T follicular helper cell (primary cell): ENCODE measurements around the gene DAPK3.
"Not testable (repeated sequence)": the region's sequence is repeated elsewhere in the genome, so short reads cannot be mapped to it uniquely, and the experiment has no call there.

Source experiments
- DNase-seq: peaks from one replicate; pipeline ENCODE4 v3.0.0-alpha.2; 2020; ENCODE audit warnings: low read depth

Gene DAPK3

DNA sequence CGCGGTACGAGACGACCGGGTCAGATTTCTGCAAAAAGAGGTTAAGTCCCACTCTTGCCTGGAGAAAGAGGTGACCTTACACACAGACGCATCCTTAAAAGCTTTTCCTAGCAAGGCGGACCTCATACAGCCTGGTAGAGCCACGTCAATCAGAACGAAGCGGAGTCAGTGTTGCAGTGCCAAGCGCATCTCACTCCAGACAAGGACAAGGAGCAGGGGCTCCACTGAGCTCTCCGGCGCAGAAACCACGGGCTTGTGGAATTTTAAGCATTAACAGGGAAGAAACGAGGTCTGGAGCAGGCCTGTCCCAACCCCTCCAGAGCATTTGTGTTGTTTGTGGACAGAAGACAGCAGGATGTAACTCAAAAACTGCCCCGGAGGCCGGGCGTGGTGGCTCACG is 7.2 kb upstream of the DAPK3 start:
- no peak for DNase-seq

DNA sequence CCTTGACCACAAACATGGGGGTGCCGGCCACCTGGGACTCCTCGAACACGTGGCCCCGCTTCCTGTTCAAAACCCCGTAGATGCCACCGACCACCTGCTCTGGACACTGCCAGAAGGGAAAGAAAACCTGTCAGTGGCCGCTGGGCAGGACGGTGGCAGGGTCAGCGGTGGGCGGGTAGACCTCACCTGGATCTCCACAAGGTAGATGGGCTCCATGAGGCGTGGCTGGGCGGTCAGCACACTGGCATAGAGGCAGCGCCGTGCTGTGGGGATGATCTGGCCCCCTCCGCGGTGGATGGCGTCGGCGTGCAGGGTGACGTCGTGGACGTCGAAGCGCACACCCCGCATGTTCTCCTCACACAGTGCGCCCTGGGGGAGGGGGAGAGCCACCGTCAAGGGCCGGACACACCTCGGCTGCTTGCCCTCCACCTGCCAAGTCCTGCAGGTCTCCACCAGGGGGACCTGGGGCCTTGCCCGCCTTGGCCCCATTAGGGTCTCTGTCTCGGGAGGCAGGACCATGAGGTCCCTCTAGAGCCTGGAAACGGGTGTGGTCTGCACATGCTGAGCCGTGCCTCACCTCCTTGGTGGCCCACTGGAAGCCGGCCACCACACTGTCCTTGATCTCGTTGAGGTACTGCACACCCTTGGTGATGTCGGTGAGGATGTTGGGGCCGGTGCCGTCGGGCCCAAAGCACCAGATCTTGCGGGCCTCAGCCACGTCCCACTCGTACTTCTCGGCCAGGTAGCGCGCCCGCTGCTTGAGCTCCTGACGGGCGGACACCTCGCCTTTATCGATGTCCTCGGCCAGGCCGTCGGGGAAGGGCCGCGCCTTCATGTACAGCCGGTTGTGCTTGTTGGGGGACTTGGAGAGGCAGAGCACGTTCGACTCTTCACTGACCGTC is 6.6 kb upstream of the DAPK3 start:
- DNase-seq: no peak

DNA sequence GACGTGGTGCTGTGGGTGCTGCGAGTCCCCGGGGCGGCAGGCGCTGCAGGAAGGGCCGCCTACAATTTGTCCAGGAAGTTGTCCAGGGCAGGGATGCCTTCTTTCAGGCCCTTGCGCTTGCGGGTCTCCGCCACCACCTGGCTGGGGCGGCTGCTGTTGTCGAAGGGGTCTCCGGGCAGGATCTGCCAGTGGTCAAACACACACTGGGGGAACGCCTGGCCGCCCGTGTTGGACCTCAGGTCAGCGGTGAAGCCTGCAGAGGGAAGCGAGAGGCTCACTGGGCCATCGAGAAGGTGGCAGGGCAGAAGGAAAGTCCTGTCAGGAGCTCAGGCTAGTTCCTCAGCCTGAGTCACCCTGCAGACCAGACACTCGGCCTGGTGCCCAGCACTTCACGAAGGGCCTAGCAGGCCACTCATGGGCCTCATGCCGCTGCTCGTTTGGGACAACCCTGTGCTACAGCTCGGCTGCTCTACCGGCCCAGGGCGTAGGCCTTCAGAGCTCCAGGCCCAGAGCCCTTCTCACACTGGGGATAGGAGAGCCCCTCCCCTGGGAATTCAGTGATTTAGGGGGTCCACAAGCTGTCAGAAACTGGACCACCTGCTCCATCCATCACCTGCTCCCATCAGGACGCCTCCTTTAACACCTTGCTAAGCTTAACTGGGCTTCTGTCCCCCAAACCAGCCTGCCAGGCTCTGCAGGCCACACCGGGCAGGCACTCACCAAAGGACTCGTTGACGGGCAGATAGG is 5.8 kb upstream of the DAPK3 start:
- DNase-seq: no peak

DNA sequence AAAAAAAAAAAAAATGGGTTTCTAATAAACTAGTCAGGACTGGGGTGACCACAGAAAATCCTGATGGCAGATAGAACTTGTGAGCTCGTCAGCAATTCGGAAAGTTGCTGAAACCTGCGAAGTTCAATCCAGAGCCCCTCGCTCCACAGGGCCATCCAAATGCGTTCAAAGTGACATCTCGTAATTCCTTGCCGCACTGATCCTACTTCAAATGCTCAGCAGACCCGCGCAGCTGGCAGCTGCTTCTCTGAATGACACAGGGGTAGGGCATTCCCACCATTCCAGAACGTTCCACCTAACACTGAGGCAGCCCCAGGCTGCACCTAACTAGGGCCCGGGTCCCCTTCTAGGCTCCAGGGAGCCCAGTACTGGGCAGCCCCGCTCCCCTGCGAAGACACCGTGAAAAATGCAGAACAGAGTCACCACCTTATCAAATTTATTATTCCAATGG is 4.8 kb upstream of the DAPK3 start:
- DNase-seq: no peak

DNA sequence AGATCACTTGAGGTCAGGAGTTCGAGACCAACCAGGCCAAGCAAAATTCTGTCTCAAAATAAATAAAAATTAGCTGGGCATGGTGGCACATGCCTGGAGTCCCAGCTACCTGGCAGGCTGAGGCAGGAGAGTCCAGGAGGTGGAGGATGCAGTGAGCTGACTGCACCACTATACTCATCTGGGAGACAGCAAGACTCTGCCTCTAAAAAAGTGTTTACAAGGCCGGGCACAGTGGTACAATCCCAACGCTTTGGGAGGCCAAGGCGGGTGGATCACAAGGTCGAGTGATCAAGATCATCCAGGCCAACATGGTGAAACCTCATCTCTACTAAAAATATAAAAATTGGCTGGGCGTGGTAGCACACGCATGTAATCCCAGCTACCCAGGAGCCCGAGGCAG is 4.2 kb upstream of the DAPK3 start:
- DNase-seq: no peak

DNA sequence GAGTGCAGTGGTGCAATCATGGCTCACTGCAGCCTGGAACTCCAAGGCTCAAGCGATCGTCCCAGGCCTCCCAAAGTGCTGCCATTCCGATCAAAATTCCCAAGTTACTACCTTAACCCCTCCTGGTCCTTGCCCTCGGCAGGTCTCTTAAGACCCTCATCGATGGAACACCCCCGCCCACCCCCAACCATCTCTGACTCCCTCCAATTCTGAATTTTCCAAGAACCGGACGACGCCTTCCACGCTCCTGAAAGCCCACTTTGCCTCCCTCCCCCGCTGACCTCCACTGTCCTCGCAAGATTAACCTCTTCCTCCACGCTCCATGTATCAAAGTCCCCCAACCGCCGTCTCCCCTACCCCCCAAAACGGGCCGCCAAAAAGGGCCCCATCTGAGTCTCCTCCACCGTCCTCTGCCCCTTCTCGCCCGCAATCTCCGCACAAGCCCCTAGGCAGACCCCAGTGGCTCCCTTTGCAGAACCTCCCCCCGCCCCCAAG is 539 bp downstream of the DAPK3 start:
- no peak for DNase-seq

DNA sequence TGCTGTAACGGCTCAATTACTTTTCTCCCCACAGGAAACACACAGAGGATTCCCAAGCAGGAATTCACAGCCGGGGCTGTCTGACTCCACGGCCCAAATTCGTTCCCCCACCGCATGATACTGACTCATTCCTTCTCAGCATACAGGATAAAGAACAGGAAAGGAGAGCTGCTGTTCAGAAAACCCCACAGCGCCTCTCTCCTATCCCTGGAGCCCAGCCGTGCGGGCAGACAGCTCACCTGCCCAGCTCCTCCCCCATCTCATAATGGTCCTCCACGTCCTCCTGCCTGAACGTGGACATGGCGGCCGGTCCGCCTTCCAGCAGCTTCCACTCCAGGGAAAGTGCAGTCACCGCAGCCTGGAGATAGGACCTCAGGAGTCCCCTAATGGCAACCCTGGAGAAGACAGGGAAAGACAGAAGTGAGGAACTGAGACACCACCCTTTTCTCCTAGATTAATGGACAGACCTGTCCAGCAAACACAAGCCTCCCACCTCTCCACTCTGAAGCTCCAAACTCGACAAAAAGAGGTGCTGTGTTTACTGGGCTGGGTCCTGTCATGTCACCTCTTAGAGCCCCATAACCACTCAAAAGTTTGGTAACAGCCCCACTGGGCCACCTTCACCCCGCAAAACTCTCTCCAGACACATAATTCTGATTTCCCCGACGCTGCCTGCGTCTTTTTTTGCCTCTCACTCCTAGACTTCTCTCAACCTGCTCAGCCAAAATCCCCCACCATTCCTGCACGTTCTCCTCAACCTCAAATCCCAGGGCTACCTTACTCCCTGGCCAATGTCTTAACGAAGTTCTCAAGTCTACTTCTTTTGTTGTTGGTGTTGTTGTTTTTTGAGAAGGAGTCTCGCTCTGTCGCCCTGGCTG is 1.2 kb downstream of the DAPK3 start:
- DNase-seq: no peak

DNA sequence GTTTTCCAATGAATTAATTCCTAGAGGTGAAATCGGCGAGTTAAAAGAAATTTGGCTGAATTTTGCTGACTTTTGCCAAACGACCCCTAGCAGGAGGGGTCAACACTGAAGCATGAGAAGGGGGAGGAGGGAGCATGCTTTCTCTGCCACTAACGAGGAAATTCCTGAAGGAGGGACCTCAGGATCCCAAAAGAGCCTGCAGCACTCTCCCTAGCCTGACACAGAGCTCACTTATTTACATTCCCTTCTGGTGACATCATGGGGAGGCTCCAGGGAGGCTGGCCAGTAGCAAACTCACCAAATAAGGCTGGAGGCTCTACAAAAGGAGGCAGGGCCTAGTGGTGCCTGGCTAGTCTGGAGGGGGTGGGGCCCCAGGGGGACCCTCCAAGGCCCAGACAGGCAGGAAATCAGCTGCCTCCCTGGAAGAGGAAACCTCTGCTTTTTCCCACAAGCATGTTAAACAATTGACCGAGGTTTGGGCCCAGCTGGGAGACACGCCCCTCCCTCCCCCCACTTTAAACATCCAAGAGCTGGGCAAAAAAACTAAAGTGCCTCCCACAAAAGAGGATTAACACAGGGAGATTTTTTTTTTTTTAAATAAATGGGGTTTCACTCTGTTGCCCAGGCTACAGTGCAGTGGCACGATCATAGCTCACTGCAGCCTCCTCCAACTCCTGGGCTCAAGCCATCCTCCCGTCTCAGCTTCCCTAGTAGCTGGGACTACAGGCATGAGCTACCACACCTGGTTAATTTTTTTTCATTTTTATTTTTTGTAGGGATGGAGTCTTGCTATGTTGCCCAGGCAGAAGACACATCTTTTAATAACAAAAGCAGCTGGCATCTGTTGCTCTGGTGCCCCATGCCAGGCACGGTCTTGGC is 2.1 kb downstream of the DAPK3 start:
- no peak for DNase-seq

DNA sequence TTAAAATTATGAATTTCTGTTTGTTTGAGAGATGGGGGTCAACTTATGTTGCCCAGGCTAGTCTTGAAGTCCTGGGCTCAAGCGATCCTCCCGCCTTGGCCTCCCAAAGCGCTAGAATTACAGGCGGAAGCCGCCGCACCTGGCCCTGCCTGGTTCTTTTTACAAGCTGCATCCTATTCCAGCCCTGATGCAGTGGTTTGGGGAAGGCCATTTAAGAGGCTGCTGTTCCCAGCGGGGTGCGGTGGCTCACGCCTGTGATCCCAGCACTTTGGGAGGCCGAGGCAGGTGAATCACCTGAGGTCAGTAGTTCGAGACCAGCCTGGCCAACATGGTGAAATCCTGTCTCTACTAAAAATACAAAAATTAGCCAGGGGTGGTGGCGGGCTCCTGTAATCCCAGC is 2.9 kb downstream of the DAPK3 start:
- DNase-seq: not testable (repeated sequence)

DNA sequence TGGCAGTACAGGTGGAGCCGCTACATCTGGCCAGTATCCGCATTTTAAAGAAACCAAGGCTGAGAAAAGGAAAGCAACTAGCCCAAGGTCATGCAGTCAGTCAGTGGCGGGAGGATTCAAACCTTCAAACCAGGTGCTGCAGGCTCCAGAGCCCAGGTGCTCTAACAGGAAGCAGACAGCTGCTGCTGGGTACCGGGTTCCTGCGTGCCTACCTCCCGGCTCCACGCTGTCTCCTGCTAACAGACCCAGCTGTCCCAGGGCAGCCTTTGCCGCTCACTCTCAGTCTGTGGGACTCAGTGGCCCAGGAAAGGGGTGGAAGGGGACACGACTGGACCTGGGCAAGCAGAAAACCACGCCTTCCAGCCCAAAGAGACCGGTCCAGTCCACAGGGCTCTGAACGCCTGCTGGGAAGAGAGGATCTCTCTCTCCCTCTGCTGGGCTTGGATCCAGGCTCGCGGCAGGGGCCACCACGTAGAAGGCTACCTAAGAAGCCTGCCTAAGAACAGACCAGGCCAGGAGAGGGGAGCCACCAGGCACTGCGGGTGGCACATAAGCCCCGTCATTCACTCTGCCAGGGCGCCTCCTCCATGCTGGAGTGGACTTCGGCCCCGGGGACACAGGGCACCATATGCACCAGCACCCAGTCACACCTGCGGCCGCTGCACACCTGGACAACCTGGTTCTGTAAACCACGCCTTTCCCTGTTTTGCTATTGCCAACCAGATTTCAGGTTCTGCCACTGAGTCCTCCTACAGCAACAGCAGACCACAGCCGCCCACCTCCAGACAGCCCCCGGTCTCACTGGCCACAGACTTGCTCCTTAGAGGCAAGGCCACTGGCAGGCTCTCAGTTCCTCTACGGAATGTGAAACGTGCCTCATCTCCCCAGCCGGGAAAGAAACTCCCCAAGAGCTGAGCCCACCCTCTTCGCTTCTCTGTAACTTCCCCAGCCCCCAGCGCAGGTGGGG is 4.6 kb downstream of the DAPK3 start:
- DNase-seq: no peak

DNA sequence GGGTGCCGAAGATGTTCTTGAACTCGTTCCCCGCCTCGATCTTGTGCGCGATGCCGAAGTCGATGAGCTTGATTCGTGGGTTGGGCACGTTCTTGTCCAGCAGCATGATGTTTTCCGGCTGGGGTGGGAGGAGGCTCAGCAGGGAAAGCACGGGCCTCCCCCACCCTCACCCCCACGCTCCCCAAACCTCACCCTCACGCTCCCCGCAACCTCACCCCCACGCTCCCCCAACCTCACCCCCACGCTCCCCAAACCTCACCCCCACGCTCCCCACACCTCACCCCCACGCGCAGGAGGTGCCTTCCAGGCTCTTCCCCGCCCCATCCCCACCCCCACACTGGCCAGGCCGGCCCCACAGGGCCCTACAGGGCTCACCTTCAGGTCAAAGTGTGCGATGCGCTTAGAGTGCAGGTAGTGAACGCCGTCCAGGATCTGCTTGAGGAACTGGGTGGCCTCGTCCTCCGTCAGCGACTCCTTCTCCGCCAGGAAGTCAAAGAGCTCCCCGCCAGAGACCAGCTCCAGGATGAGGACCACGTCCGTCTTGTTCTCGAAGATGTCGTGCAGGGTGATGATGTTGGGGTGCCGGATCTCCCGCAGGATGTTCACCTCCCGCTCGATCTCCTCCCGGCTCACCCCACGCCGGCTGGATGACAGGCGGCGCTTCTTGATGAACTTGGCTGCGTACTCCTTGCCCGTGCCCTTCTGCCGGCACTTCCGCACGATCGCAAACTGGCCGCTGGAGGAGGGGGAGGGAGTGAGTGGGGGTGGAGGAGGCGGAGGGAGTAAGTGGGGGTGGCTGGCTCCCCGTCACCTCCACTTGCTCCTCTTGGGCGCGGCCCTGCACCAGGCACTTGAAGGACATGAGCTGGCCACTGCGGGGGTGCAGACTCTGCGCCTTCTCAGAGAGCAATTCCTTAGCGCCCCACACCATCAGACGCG is 6.4 kb downstream of the DAPK3 start:
- DNase-seq: no peak

DNA sequence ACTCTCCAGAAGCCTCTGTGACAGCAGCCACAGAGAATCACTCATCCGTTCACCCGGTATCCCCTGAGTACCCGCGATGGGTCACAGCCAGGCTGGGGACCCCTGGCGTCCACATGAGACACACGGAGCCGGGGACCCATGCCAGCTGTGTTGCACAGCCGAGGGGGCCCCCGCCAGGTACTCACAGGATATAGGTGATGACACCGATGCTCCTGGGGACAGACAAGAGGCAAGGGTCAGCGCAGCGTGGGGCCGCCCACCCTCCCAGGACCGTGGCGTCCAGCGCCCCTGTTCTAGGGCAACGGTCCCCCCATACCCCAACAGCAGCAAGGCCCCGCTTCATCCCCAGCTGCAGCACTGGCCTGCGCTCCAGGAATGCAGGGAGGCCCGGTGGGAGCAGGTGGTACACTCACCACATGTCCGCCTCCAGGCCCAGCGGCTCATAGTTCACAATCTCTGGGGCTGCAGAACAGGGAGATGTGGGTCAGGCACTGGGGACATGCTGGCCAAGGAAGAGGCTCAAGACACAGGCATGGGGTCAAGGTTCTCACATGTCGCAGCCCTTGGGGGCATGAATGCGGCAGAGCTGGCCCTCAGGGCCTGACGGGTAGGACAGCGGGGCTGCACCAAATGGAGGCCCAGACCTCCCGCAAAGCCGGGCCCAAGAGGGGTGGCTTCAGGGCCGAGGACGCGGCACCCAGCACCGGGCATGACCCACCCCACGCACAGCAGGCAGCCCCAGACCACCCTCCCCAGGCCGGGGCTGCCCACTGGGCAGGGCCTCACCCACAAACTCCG is 7.2 kb downstream of the DAPK3 start:
- no peak for DNase-seq

DNA sequence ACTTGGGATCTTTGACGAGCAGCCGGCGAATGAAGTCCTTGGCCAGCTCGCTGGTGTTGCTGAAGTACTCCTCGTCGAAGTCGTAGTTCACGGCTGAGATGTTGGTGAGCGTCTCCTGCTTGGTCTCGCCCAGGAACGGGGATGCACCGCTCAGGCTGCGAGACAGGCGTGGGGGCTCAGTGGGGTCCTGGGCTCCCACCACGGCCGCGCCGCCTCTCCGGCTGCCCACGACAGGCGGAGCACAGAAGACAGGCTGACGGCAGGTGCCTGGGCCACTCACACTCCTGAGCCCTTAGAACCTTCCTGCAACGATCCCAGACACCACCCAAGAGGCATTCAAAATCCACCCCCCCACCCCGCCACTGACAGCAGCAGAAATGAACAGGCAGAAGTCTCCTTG is 9.9 kb downstream of the DAPK3 start:
- DNase-seq: no peak

DNA sequence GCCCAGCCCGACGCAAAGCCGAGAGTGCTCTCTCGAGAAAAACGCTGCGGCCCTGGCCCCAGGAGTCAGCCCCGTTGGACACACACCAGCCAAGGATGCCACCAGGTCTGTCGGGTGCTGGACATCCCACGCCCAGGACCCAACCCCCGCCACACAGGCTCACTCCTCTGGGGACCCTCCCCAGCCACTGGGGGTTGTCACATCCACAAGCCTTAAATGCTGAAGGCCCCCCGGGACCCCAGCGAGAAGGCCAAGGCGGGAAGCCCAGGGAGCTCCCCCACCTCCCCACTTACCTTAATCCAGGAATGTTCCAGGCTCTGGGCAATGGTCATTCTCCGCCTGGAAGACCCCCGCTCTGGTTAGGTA is 11.2 kb downstream of the DAPK3 start:
- DNase-seq: no peak

DNA sequence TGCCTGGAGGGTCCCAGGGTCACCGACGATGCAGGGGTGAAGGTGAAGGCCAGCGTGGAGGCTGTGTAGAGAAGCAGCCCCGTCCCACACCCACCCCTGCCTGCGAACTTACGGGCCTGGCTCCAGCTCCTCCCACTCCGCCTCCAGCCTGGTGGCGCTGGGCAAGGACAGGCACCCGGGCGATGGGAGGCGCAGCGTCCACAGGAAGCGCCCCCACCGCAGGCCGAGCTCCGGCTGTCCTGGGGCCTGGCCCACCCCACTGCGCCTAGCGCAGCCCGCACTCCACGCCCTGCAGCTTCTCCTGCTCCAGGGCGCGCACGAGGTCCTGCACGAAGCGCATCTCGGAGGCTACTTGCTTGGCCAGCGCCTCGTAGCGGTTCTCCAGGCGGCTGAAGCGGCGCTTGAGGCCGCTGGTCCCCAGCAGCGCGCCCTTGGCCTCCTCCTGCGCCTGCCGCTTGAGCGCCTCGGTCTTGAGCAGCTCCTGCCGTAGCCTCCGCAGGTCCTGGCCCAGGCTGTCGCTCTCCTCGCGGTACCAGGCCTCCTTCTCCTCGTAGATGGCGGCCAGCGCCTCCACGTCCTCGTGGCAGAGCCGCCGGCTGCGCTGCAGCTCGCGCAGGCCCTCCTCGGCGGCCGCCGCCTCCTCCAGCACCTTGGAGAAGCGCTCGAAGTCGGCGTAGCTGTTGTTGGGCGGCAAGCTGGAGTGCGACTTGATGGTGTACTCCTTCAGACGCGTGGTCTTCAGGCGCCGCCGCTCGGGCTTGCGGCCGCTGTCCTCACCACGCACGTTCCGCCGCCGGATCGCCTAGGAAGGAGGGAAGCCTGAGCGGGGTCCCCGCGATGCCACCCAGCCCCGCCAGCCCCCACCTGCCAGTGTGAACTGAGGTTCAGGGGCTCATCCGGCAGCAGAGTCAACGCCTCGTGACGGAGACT is 11.8 kb downstream of the DAPK3 start:
- DNase-seq: no peak

DNA sequence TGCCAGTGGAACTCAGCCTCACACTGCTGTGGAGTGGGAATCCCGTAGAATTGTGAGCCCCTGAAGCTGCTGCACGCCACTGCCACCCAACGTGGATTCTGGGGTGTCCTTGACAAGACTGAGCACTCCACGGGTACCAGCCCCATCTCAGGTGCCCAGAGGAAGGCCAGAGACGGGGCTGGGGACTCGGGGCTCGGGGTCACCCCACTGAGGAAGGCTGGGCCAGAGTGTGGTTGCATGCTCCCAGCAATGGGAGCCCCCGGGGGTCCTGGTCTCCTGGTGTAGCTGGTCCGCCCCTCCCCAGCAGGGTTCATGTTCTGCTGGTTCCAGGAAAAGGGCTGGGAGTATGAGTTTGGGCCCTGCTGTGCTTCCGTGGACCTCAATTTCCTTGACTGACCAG is 15.2 kb downstream of the DAPK3 start:
- no peak for DNase-seq

DNA sequence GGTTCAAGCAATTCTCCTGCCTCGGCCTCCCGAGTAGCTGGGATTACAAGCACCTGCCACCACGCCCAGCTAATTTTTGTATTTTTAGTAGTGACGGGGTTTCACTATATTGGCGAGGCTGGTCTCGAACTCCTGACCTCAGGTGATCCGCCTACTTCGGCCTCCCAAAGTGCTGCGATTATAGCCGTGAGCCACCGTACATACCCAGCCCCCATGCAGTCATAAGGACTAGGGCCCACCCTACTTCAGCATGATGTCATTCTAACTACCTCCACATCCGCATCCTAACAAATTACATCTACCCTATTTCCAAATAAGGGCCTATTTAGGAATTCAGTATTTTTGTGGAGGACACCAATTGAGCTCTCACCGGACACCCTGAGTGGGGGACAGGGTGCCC is 15.6 kb downstream of the DAPK3 start:
- not testable (repeated sequence) for DNase-seq
